Left lung (tissue), 10 donors: ENCODE results near the gene GRB2. TPM values are rescaled to one million over a fixed set of nuclear protein-coding genes. Genes with fewer than 3 reads are reported as not detected.

Experiments used
- ATAC-seq: fragments of 200-7000 bp; cut with Tn5 transposase; one replicate; pipeline ENCODE4 v1.9.1; 2020; ENCODE audit warnings: moderate library complexity
- DNase-seq, 4 donors: peaks; one replicate each; pipeline ENCODE4 v3.0.0-alpha.2; 2013 to 2020
- H3K27ac ChIP-seq, 2 donors: fragments of 200-600 bp; sonication (generic) in 1 of 2; one replicate each; pipeline versions ENCODE4 v1.5.0 to v1.8.0; 2020 to 2021
- H3K27me3 ChIP-seq, 2 donors: fragments of 200-600 bp; sonication (generic) in 1 of 2; one replicate each; pipeline versions ENCODE4 v1.5.0 to v1.8.0; 2020 to 2021
- H3K36me3 ChIP-seq, 2 donors: fragments of 200-600 bp; sonication (generic) in 1 of 2; one replicate each; pipeline versions ENCODE4 v1.5.0 to v1.8.0; 2020 to 2021
- H3K4me1 ChIP-seq, 2 donors: fragments of 200-600 bp; one replicate each; pipeline ENCODE4 v1.8.0; 2021
- H3K4me3 ChIP-seq, 2 donors: fragments of 200-600 bp; sonication (generic) in 1 of 2; one replicate each; pipeline versions ENCODE4 v1.5.0 to v1.8.0; 2020 to 2021; ENCODE audit warnings: mild to moderate bottlenecking in 1 of 2
- H3K9me3 ChIP-seq, 2 donors: fragments of 200-600 bp; sonication (generic) in 1 of 2; one replicate each; pipeline versions ENCODE4 v1.5.0 to v1.8.0; 2020 to 2021
- CTCF ChIP-seq, 2 donors: fragments of 200-600 bp; sonication (generic) in 1 of 2; IDR thresholded peaks; one replicate each; pipeline versions ENCODE4 v1.5.0 to v1.8.0; 2021; ENCODE audit warnings: antibody characterized with exemption in 2 of 2
- intact Hi-C, 2 donors: fragments of 100-400 bp; cut with DNase I; formaldehyde crosslinking; loops; one replicate each; pipeline versions ENCODE4 v1.11.2 to v1.14.2; 2022
- polyA plus RNA-seq, 6 donors: library from polyadenylated mRNA; unstranded; fragments of 120-200 nt; gene quantifications; one replicate each; pipeline ENCODE4 v1.2.1, GENCODE V29; 2013; ENCODE audit not compliant: insufficient read length in 6 of 6
- total RNA-seq, 2 donors: library from RNA; stranded (reverse); fragmentation: NEBNext Ultra II Directional; extraction: Animal tissue kit (Norgen Biotek cat#: 25700); gene quantifications; one replicate each; pipeline ENCODE4 v1.2.1, GENCODE V29; 2021
- donor health status: DM: no; HTN: yes; CAD: no.
- donor health status: DM: no; HTN: no; CAD: no.

The GRB2 gene
- total and polyA plus RNA-seq, 8 donors = 81.8 to 214 (median 83.3) TPM

- Histone ChIP-seq H3K27me3 (no peaks in the 10 kb centered on the region), H3K9me3 (no peaks in the 10 kb centered on the region), H3K36me3 (no peaks in the 10 kb centered on the region), H3K27ac (peak overlapping the region; percentile 36 to 99), H3K4me3 (peak overlapping the region; percentile 89 to 99), H3K4me1 (peaks cover 9 to 38% of the 10 kb centered on the region in 2 donors)
- TF ChIP-seq CTCF (IDR thresholded peaks at IDR 0.05) = no peak
- ATAC-seq (peak; percentile 31), DNase-seq (no peak)
- intact Hi-C loops = no loop called here
These were observed 741 bp upstream of the GRB2 start for GRCh38 chr17:75406222-75406615.

- Histone ChIP-seq H3K36me3 (no peaks in the 10 kb centered on the region), H3K4me3 (peak overlapping the region; percentile 89 to 99), H3K27me3 (no peaks in the 10 kb centered on the region), H3K4me1 (peaks cover 9 to 50% of the 10 kb centered on the region in 2 donors), H3K27ac (peak overlapping the region; percentile 88 to 99), H3K9me3 (no peaks in the 10 kb centered on the region)
- ATAC-seq (peak; percentile 38), DNase-seq (peak; percentile 15 to 88 (median 38))
- intact Hi-C loops = loop anchor here in 1 of 2 donors (5.0 kb wide), 1 partner anchor 78 kb away; no protein-coding TSS in a partner anchor
- TF ChIP-seq CTCF (IDR thresholded peaks at IDR 0.05) = no peak
These were observed 630 bp downstream of the GRB2 start for GRCh38 chr17:75404731-75405364.

- ATAC-seq = peak; percentile 43
- intact Hi-C loops = loop anchor here in 1 of 2 donors (5.0 kb wide), 1 partner anchor 77 kb away; no protein-coding TSS in a partner anchor
- peak overlapping the region; percentile 88 to 99 for H3K27ac ChIP-seq
These were observed 1.2 kb downstream of the GRB2 start for GRCh38 chr17:75404223-75404730.

GRCh38 chr17:75403131-75403530 is 2.3 kb downstream of the GRB2 start:
- Histone ChIP-seq H3K36me3 (no peaks in the 10 kb centered on the region), H3K9me3 (no peaks in the 10 kb centered on the region), H3K27ac (peak overlapping the region in 1 of 2 donors; percentile 99), H3K4me1 (peaks cover 9 to 67% of the 10 kb centered on the region in 2 donors), H3K4me3 (peak overlapping the region in 1 of 2 donors; percentile 89), H3K27me3 (no peaks in the 10 kb centered on the region)
- intact Hi-C loops = loop anchor here in 1 of 2 donors (5.0 kb wide), 1 partner anchor 76 kb away; no protein-coding TSS in a partner anchor
- TF ChIP-seq CTCF (IDR thresholded peaks at IDR 0.05) = no peak
- ATAC-seq (no peak), DNase-seq (no peak)

More at GRCh38 chr17:75404223-75404730, 1.2 kb downstream of the GRB2 start:
- DNase-seq = peak in 3 of 4 donors; percentile 55 to 81 (median 74)
- Histone ChIP-seq H3K9me3 (no peaks in the 10 kb centered on the region), H3K4me3 (peak overlapping the region; percentile 89 to 99), H3K36me3 (no peaks in the 10 kb centered on the region), H3K4me1 (peaks cover 9 to 55% of the 10 kb centered on the region in 2 donors), H3K27me3 (no peaks in the 10 kb centered on the region)
- TF ChIP-seq CTCF (IDR thresholded peaks at IDR 0.05) = peak; percentile 67 to 68

GRCh38 chr17:75402026-75402425 is 3.5 kb downstream of the GRB2 start:
- no peak for TF ChIP-seq CTCF (IDR thresholded peaks at IDR 0.05)
- no peak for DNase-seq
- Histone ChIP-seq H3K27ac (peak overlapping the region in 1 of 2 donors; percentile 99), H3K27me3 (no peaks in the 10 kb centered on the region), H3K36me3 (no peaks in the 10 kb centered on the region), H3K4me3 (peak overlapping the region in 1 of 2 donors; percentile 89), H3K4me1 (peaks cover 9 to 76% of the 10 kb centered on the region in 2 donors), H3K9me3 (no peaks in the 10 kb centered on the region)
- ATAC-seq = no peak
- intact Hi-C loops = loop anchor here in 1 of 2 donors (5.0 kb wide), 1 partner anchor 75 kb away; no protein-coding TSS in a partner anchor
